GM06990 (cell line): Measurements from ENCODE around the gene NODAL.

Experiments used
- DNase-seq: peaks from one replicate; pipeline ENCODE4 v3.0.0-alpha.2; 2011; ENCODE audit not compliant: insufficient read length; ENCODE audit errors: extremely low read depth
- H3K27me3 ChIP-seq: replicated peaks from 2 replicates; pipeline ENCODE4 v1.6.0; 2011; ENCODE audit warnings: low read length; ENCODE audit not compliant: control insufficient read depth, insufficient read depth
- H3K36me3 ChIP-seq: 2 replicates; pipeline ENCODE4 v1.5.1; 2011; ENCODE audit warnings: low read length; ENCODE audit not compliant: control insufficient read depth, insufficient read depth
- H3K4me3 ChIP-seq: replicated peaks from 2 replicates; pipeline ENCODE4 v1.5.1; 2011; ENCODE audit warnings: low read depth, mild to moderate bottlenecking, control low read depth, low read length
- TF ChIP-seq, protein P1 (sequence below): IDR thresholded peaks from 2 replicates; pipeline ENCODE4 v1.5.1; 2011; ENCODE audit warnings: low read length, control low read depth, mild to moderate bottlenecking, inconsistent platforms; ENCODE audit not compliant: insufficient read depth, poor library complexity, severe bottlenecking

Gene NODAL

DNA sequence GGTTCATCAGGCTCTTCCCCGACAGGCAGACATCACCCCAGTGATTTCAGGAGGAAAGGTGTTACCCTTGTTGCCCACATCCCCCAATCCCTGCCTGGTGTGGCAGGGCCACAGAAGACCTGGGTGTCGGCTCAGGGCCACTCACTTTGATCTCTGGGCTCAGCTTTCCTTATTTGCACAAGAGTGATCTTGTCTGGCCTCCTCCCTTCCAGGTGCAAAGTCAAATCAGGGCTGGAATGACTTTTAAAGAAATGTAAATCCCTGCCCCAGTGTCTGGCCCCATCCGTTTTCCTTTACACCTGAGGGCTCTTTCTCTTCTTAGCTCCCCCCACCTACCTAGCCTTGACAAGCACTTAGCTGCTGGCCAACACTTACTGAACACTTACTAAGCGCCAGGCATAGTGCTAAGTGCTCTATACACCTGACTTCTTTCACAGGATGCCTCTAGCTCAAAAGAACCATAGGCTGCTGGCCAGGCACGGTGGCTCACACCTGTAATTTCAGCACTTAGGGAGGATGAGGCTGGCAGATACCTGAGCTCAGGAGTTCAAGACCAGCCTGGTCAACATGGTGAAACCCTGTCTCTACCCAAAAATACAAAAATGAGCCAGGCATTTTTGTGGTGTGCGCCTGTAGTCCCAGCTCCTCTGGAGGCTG is 979 bp upstream of the NODAL start:
- DNase-seq, result no peak
- Histone ChIP-seq H3K27me3 (no peaks in the 10 kb centered on the region; the same call in none of the 2 replicates), H3K36me3 (no peaks in the 10 kb centered on the region), H3K4me3 (no peak overlapping the region)
- TF ChIP-seq, protein P1, sequence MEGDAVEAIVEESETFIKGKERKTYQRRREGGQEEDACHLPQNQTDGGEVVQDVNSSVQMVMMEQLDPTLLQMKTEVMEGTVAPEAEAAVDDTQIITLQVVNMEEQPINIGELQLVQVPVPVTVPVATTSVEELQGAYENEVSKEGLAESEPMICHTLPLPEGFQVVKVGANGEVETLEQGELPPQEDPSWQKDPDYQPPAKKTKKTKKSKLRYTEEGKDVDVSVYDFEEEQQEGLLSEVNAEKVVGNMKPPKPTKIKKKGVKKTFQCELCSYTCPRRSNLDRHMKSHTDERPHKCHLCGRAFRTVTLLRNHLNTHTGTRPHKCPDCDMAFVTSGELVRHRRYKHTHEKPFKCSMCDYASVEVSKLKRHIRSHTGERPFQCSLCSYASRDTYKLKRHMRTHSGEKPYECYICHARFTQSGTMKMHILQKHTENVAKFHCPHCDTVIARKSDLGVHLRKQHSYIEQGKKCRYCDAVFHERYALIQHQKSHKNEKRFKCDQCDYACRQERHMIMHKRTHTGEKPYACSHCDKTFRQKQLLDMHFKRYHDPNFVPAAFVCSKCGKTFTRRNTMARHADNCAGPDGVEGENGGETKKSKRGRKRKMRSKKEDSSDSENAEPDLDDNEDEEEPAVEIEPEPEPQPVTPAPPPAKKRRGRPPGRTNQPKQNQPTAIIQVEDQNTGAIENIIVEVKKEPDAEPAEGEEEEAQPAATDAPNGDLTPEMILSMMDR, result no peak

DNA sequence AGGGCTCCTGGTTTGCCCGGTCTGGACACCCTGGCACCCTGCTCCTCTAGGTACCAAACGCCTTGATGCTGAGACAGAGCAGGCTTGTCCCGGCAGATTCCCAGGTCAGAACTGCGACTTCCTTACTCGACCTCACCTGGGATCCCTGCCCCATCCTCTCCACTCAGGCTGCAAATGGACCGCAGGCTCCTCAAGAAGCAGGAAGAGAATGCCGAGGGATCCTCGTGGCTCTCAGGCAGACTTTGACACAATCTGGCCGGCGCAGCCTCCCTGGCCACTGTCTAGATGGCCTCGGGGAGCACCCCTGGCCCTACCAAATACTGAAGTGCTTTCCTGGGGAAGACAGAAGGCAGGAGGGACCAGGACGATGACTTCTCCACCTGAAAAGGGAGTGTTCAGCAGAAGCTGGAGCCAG is 421 bp upstream of the NODAL start:
- TF ChIP-seq, protein P1, result no peak
- H3K36me3 ChIP-seq, result no peaks in the 10 kb centered on the region
- no peak for DNase-seq
- H3K27me3 ChIP-seq, result no peaks in the 10 kb centered on the region; the same call in none of the 2 replicates
- H3K4me3 ChIP-seq, result no peak overlapping the region

DNA sequence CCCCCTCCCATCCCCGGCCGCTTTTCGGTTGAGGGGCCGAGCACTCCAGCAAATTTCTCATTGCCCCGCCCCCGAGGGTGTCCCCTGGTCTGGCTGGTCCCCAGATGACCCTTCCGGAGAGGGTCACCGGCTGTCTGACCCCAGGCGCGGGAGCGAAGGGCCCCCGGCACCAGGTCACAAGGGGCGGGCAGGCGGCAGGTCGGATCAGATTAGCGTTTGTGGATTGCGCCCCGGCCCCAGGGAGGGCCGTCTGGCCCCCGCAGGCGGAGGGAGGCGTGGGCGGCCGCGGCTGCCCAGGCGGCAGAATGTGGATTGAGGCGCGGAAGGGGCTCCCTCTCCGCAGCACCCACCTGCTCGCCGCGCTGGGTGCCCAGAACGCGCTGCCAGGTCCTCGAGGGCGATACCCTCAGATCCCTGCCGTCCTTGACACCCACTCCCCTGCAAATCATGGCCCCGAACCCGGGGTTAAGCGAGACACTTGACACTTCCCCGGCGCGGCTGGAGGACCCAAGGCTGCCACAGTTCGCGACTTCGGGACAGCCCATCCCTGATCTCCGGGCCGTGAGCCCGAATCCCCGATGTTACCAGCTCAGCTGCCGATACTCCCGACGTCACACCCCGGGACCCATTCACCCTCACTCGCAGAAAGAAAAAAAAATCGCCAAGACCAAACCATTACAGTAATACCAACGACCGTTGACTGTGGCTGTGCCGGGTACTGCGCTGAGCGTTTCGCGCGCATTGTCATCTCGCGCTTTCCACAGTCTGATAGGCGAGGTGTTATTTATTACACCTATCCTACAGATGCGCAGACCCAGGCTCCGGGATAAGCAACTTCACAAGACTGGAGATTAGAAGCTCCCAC is 953 bp downstream of the NODAL start:
- DNase-seq, result no peak
- Histone ChIP-seq H3K36me3 (no peaks in the 10 kb centered on the region), H3K4me3 (no peak overlapping the region), H3K27me3 (no peaks in the 10 kb centered on the region; the same call in none of the 2 replicates)
- TF ChIP-seq, protein P1, result no peak

DNA sequence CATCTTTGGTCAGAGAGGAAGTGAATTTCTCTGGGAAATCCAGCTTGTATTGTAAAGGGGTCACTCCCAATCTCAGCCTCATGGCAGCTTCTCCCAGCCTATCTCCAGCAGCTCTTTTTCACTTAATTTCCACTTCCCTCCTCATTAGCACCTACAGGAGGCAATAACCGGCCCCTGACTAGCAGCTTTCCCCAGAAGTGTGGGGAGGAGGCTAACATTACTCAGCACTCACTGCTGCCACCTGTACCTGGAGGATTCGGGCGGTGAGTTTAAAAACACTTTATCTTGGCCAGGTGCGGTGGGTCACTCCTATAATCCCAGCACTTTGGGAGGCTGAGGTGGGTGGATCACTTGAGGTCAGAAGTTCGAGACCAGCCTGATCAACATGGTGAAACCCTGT is 3.8 kb downstream of the NODAL start:
- Histone ChIP-seq H3K27me3 (no peaks in the 10 kb centered on the region; the same call in 1 of the 2 replicates), H3K36me3 (no peaks in the 10 kb centered on the region), H3K4me3 (no peak overlapping the region)
- TF ChIP-seq, protein P1, result no peak
- no peak for DNase-seq

DNA sequence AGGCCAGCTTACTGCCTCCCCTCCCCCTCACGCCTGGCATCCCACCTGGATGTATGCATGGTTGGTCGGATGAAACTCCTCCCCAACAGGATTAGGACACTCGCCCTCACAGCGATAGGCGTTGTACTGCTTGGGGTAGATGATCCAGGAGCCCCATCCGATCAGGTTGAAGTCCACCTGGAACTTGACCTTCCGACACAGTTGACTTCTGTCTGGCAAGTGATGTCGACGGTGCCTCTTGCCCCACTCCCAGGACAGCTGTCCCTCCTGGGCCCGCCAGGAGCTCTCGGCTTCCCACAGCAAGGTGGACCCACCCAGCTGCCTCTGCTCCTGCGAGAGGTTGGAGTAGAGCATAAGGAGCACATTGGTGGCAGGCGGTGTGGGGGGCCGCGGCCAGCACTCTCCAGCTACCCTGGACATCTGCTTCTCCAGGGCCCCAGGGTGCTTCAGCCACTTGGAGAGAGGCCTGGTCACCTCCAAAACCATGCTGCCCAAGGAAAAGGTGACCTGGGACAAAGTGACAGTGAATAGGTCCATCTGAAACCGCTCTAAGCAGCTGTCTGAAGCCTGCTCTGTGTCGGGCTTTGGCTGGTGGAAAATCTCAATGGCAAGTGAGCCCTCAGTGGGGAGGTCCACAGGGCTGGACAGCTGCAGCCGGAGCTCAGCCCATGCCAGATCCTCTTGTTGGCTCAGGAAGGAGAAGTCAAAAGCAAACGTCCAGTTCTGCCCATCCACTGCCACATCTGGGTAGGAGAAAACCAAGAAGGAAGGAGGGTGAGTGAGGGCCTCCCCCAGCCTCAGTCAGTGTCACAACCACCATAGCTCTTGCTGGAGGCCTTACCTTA is 6.0 kb downstream of the NODAL start:
- Histone ChIP-seq H3K27me3 (no peaks in the 10 kb centered on the region; the same call in 1 of the 2 replicates), H3K36me3 (no peaks in the 10 kb centered on the region), H3K4me3 (no peak overlapping the region)
- no peak for DNase-seq
- TF ChIP-seq, protein P1, result no peak
